Osteoblast (primary cell): Measurements from ENCODE around the gene MEPCE. TPM values are rescaled to one million over a fixed set of nuclear protein-coding genes. Genes with fewer than 3 reads are reported as not detected.
A peak's percentile ranks its signal among the peaks of the same experiment; 100 is the strongest.
"Not testable (repeated sequence)": the region's sequence is repeated elsewhere in the genome, so short reads cannot be mapped to it uniquely, and the experiment has no call there.

Experiments used
- DNase-seq: peaks from one replicate; pipeline ENCODE4 v3.0.0; 2011; ENCODE audit warnings: low spot score, mixed read lengths; ENCODE audit not compliant: insufficient read length; ENCODE audit errors: missing footprints
- H2AFZ ChIP-seq: 2 replicates; pipeline ENCODE4 v1.6.0; 2011; ENCODE audit warnings: mild to moderate bottlenecking, low read length
- H3K27ac ChIP-seq: 2 replicates; pipeline ENCODE4 v1.5.1; 2011; ENCODE audit warnings: mild to moderate bottlenecking, low read depth, low read length, moderate library complexity
- H3K27me3 ChIP-seq: 2 replicates; pipeline ENCODE4 v1.6.0; 2012; ENCODE audit warnings: mild to moderate bottlenecking, control low read depth, inconsistent platforms, low read length, moderate library complexity; ENCODE audit not compliant: insufficient read depth
- H3K36me3 ChIP-seq: 2 replicates; pipeline ENCODE4 v1.5.1; 2011; ENCODE audit warnings: mild to moderate bottlenecking, low read length, control low read depth, moderate library complexity; ENCODE audit not compliant: insufficient read depth
- H3K4me1 ChIP-seq: 2 replicates; pipeline ENCODE4 v1.5.1; 2011; ENCODE audit warnings: mild to moderate bottlenecking, low read length, control low read depth, moderate library complexity; ENCODE audit not compliant: insufficient read depth
- H3K4me2 ChIP-seq: 2 replicates; pipeline ENCODE4 v1.6.0; 2011; ENCODE audit warnings: mild to moderate bottlenecking, low read length; ENCODE audit not compliant: insufficient read depth
- H3K4me3 ChIP-seq: fragments of 200-600 bp; sonication (generic); 3 replicates; pipeline ENCODE4 v1.5.1; 2012; ENCODE audit warnings: mild to moderate bottlenecking, low read length, inconsistent platforms; ENCODE audit not compliant: insufficient read depth
- H3K79me2 ChIP-seq: 2 replicates; pipeline ENCODE4 v1.6.0; 2012; ENCODE audit warnings: mild to moderate bottlenecking, low read length, control low read depth, inconsistent platforms; ENCODE audit not compliant: insufficient read depth
- H3K9me3 ChIP-seq: 2 replicates; pipeline ENCODE4 v1.5.1; 2011; ENCODE audit warnings: low read depth, low read length, control low read depth
- H4K20me1 ChIP-seq: 2 replicates; pipeline ENCODE4 v1.6.0; 2012; ENCODE audit warnings: mild to moderate bottlenecking, low read length, control low read depth; ENCODE audit not compliant: insufficient read depth
- CTCF ChIP-seq: IDR thresholded peaks from 2 replicates; pipeline ENCODE4 v1.5.1; 2011; ENCODE audit warnings: mild to moderate bottlenecking, low read depth, low read length, moderate library complexity; ENCODE audit errors: extremely low read depth
- total RNA-seq: library from RNA; depleted of rRNA; stranded (reverse); fragments of >200 nt; gene quantifications from 2 replicates; pipeline ENCODE4 v1.2.3, GENCODE V29; 2012

Gene MEPCE, protein sequence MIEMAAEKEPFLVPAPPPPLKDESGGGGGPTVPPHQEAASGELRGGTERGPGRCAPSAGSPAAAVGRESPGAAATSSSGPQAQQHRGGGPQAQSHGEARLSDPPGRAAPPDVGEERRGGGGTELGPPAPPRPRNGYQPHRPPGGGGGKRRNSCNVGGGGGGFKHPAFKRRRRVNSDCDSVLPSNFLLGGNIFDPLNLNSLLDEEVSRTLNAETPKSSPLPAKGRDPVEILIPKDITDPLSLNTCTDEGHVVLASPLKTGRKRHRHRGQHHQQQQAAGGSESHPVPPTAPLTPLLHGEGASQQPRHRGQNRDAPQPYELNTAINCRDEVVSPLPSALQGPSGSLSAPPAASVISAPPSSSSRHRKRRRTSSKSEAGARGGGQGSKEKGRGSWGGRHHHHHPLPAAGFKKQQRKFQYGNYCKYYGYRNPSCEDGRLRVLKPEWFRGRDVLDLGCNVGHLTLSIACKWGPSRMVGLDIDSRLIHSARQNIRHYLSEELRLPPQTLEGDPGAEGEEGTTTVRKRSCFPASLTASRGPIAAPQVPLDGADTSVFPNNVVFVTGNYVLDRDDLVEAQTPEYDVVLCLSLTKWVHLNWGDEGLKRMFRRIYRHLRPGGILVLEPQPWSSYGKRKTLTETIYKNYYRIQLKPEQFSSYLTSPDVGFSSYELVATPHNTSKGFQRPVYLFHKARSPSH
- 28.6 and 29.7 TPM in 2 replicates for total RNA-seq

DNA sequence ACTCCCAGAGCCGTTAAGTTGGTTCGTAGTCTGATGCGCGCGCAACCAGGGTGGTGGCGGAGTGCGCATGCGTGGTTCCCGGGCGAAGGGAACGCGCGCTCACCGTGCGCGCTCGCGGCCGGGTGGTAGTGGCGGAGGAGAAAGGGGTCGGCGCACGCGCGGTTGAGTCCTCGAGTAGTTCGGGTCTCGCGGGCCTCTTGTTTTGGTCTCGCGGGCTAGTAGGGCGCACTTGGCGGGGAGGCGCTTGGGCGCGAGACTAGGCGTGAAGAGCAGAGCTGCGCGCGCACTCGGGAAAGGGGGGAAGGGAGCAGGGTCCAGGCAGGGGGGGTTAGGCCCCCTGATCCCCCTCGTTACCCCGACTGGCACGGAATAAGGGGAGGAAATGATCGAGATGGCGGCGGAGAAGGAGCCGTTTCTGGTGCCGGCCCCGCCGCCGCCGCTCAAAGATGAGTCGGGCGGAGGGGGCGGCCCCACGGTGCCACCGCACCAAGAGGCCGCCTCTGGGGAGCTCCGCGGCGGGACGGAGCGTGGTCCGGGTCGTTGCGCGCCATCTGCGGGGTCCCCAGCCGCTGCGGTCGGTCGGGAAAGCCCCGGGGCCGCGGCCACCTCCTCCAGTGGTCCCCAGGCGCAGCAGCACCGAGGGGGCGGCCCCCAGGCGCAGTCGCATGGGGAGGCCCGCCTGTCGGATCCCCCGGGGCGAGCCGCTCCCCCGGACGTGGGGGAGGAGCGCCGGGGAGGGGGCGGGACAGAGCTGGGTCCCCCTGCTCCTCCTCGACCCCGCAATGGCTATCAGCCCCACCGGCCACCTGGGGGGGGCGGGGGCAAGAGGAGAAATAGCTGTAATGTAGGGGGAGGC is at the start of gene MEPCE:
Gene MEPCE (plus strand): TSS at position 195 of the 856 bp plus-strand sequence. CDS start 188 bp downstream, at position 383.
- Histone ChIP-seq H3K79me2 (peaks cover 51% of the 10 kb centered on the region), H3K9me3 (no peaks in the 10 kb centered on the region), H3K27ac (peak within 1 kb of the TSS; percentile 100), H3K4me3 (peak within 1 kb of the TSS; percentile 82), H3K36me3 (peaks cover 28% of the 10 kb centered on the region), H3K4me2 (peak within 1 kb of the TSS; percentile 100), H2AFZ (peak within 1 kb of the TSS; percentile 95), H3K27me3 (no peaks in the 10 kb centered on the region), H3K4me1 (peaks cover 13% of the 10 kb centered on the region), H4K20me1 (peaks cover 14% of the 10 kb centered on the region)
- peak; percentile 100 for DNase-seq
- TF ChIP-seq CTCF: no peak

GRCh38 chr7:100380196-100380595 is 49.4 kb upstream of the MEPCE start:
- no peak for DNase-seq
- no peak overlapping the region for H2AFZ ChIP-seq
- TF ChIP-seq CTCF: no peak

DNA sequence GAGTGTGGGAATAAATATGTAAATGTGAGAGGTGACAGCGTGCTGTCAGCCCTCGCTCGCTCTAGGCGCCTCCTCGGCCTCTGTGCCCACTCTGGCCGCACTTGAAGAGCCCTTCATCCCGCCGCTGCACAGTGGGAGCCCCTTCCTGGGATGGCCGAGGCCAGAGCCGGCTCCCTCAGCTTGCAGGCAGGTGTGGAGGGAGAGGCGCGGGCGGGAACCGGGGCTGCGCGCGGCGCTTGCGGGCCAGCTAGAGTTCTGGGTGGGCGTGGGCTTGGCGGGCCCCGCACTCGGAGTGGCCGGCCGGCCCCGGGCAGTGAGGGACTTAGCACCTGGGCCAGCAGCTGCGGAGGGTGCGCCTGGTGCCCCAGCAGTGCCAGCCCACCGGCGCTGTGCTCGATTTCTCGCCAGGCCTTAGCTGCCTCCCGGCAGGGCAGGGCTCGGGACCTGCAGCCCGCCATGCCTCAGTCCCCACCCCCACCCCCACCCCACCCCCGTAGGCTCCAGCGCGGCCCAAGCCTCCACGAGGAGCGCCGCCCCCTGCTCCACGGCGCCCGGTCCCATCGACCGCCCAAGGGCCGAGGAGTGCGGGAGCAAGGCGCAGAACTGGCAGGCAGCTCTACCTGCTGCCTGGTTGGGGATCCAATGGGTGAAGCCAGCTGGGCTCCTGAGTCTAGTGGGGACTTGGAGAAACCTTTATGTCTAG is 47.9 kb upstream of the MEPCE start:
- H2AFZ ChIP-seq, H3K4me3 ChIP-seq, H4K20me1 ChIP-seq, H3K27me3 ChIP-seq, H3K4me2 ChIP-seq, H3K9me3 ChIP-seq, H3K27ac ChIP-seq, H3K4me1 ChIP-seq, DNase-seq, H3K79me2 ChIP-seq, H3K36me3 ChIP-seq: not testable (repeated sequence)

More at GRCh38 chr7:100380196-100380595, 49.4 kb upstream of the MEPCE start:
- H3K4me2 ChIP-seq: no peak overlapping the region
- H3K79me2 ChIP-seq: no peaks in the 10 kb centered on the region
- no peaks in the 10 kb centered on the region for H3K9me3 ChIP-seq
- no peak overlapping the region for H3K4me3 ChIP-seq
- no peaks in the 10 kb centered on the region for H3K4me1 ChIP-seq
- H3K27me3 ChIP-seq: no peaks in the 10 kb centered on the region
- no peaks in the 10 kb centered on the region for H4K20me1 ChIP-seq
- H3K27ac ChIP-seq: no peak overlapping the region
- H3K36me3 ChIP-seq: no peaks in the 10 kb centered on the region

DNA sequence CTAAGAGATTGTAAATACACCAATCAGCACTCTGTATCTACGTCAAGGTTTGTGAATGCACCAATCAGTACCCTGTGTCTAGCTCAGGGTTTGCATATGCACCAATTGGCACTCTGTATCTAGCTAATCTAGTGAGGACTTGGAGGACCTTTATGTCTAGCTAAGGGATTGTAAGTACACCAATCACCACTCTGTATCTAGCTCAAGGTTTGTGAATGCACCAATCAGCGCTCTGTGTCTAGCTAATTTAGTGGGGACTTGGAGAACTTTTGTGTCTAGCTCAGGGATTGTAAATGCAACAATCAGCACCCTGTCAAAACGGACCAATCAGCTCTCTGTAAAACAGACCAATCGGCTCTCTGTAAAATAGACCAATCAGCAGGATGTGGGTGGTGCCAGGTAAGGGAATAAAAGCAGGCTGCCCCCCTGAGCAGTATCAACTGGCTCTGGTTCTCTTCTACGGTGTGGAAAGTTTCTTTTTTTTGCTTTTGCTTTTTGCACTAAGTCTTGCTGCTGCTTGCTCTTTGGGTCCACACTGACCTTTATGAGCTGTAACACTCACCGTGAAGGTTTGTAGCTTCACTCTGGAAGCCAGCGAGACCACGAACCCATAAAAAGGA is 47.3 kb upstream of the MEPCE start:
- not testable (repeated sequence) for H3K79me2 ChIP-seq, DNase-seq, H3K4me3 ChIP-seq, H3K4me1 ChIP-seq, H3K27ac ChIP-seq, H2AFZ ChIP-seq, H3K9me3 ChIP-seq, H3K27me3 ChIP-seq, H3K4me2 ChIP-seq, H4K20me1 ChIP-seq, H3K36me3 ChIP-seq
